Activated naive CD8-positive, alpha-beta T cell (primary cell): ENCODE data around the gene SLC34A3.
"Not testable (repeated sequence)": the region's sequence is repeated elsewhere in the genome, so short reads cannot be mapped to it uniquely, and the experiment has no call there.

Experiments used
- H3K27ac Mint-ChIP-seq: one replicate; pipeline ENCODE4 v1.8.0; 2021; ENCODE audit warnings: mixed read lengths
- H3K27me3 Mint-ChIP-seq: one replicate; pipeline ENCODE4 v1.8.0; 2021; ENCODE audit warnings: mixed read lengths
- H3K36me3 Mint-ChIP-seq: one replicate; pipeline ENCODE4 v1.8.0; 2021; ENCODE audit warnings: mixed read lengths
- H3K4me1 Mint-ChIP-seq: one replicate; pipeline ENCODE4 v1.8.0; 2021; ENCODE audit warnings: low read depth, mixed read lengths
- H3K4me3 Mint-ChIP-seq: one replicate; pipeline ENCODE4 v1.8.0; 2021; ENCODE audit warnings: mild to moderate bottlenecking, mixed read lengths
- H3K9me3 Mint-ChIP-seq: one replicate; pipeline ENCODE4 v1.8.0; 2021; ENCODE audit warnings: low read depth, mixed read lengths

The SLC34A3 gene

DNA sequence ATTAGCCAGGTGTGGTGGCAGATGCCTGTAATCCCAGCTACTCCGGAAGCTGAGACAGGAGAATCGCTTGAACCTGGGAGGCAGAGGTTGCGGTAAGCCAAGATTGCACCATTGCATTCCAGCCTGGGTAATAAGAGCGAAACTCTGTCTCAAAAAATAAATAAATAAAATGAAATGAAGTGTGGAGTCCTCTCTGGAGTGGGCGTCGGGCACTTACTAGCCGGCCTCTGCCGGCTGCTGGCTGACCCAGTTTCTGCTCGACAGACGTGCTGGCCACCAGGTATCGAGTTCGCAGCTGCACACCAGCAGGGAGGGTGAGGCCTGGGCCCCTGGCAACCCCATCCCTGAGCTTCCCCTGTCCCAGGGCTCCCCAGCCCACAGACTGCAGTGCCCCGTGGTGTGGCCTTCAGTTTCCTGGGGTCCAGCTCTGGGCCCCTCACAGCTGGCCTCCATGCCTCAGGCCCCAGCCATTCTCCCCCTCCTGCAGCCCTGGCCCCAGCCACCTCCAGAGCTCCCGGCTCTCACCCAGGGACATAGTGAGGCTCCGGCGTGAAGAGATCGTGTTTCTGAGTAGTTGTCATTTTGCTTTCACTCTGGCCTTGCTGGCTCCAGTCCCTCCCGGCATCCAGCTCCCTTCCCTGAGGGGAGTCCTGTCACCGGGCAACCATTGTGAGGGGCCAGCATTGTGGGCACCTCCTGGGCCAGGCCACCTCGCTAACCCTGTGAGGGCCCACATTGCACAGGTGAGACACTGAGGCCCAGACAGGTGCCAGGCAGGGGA is 16.6 kb downstream of the SLC34A3 start:
- Mint-ChIP-seq H3K4me1 (peaks cover 7% of the 10 kb centered on the region), H3K36me3 (peaks cover 4% of the 10 kb centered on the region)

DNA sequence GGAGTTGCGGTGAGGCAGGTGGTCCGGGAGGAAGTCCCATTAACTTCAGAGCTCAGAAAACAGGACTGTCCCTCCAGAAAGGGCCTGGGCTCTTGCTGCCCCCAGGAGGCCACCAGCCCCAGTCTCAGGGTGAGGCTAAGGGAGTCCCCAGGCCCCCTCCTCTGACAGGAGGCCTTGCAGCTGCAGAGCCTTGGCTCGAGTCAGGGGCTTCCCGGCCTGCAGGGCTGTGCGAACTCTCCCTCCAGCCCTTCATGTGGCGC is 17.1 kb downstream of the SLC34A3 start:
- Mint-ChIP-seq H3K27ac (no peak overlapping the region), H3K4me3 (no peak overlapping the region), H3K36me3 (peaks cover under 1% of the 10 kb centered on the region), H3K9me3 (no peaks in the 10 kb centered on the region), H3K27me3 (no peaks in the 10 kb centered on the region), H3K4me1 (peaks cover 1% of the 10 kb centered on the region)

More for the DNA sequence above, 16.6 kb downstream of the SLC34A3 start:
- no peaks in the 10 kb centered on the region for H3K27me3 Mint-ChIP-seq
- no peaks in the 10 kb centered on the region for H3K9me3 Mint-ChIP-seq
- H3K27ac Mint-ChIP-seq, result no peak overlapping the region
- no peak overlapping the region for H3K4me3 Mint-ChIP-seq

DNA sequence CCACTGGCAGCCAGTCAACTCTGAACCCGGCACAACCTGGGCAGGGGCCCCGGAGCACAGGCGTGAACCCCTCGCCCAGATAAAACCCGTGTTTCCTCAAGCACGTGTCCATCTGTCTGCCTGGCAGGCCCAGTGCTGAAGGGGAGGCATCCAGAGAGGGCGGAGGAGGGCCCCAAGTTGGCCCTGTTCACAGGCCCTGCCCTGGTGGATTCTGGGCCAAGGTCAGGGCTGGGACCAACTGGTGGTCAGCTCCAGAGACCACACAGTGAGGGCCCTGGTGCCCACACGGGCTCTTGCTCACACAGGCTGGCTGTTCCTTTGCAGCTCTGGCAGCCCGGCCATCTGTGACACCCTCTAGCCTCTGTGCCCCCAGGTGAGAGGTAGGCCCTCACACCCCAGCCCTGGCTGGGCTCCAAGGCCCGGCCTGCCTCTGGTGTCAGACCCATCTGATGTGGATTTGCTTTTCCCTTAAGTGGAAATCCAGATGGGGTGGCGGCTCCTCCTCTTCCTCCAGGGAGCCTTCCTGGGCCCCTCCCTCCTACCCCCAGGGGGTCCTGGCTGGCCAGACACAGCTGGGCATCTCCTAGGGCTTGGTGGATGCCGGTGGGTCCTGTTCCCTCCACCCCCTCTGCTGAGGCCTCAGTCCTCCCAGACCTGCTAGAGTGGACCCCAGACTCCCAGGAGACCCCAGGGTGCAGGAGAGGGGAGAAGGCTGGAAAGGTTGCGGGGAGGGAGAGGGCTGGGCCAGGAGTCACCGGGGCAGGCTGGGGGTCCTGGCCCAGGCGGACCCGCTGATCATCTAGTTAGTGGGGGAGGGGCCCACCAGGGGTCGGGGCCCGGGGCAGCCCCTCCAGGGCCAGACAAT is 19.9 kb downstream of the SLC34A3 start:
- Mint-ChIP-seq H3K4me3 (no peak overlapping the region), H3K27me3 (no peaks in the 10 kb centered on the region), H3K4me1 (peaks cover 7% of the 10 kb centered on the region), H3K36me3 (no peaks in the 10 kb centered on the region), H3K9me3 (no peaks in the 10 kb centered on the region), H3K27ac (no peak overlapping the region)

DNA sequence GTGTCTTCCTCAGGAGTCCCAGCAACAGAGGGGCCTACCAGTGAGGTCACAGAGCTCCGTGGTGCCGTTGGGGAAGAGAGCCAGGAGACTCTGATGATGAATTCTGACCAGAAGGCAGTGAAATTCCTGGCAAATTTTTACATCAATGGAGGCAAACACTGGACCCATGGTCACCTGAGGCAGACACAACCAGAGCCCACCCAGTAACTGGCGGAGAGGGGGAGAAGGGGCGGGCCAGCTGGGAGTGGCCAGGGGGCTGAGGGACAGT is 20.4 kb downstream of the SLC34A3 start, which contains the start of gene STPG3:
TSS of gene STPG3 (plus strand) at position 93 of the 268 bp plus-strand sequence. CDS start at position 94, 1 bp downstream.
- Mint-ChIP-seq H3K27me3 (no peaks in the 10 kb centered on the region), H3K4me3 (no peak within 1 kb of the TSS), H3K27ac (no peak within 1 kb of the TSS), H3K9me3 (no peaks in the 10 kb centered on the region), H3K4me1 (peaks cover 8% of the 10 kb centered on the region), H3K36me3 (no peaks in the 10 kb centered on the region)

DNA sequence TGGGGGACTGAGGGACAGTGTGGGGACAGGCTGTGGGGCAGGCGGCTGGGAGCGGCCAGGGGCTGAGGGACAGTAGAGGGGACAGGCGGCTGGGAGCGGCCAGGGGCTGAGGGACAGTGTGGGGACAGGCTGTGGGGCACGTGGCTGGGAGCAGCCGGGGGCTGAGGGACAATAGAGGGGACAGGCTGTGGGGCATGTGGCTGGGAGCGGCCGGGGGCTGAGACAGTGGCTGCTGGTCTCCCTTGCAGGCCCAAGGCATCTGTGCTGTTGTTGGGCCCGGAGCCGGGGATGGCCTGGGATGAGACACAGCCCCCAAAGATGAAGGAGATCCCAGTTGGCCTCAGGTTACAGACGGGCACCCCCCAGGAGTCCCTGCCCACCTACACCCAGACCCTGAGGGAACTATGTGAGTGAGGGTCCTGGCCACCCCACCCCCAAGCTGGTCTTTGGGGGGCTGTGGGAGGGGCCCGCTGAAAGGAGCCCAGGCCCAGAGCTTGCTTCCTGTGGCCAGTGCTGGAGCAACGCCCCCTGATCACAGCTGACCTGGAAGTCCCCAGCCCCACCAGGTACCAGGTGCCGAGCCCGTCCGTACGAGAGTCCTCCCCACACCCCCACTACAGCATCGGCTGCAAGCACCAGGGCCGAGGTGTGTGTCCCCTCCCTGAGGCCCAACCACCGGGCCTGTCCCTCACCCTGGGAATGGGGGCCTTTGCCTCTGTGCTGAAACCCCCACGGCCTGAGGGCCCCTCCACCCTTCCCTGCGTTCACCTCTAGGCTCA is 21.0 kb downstream of the SLC34A3 start:
- Mint-ChIP-seq H3K4me1 (peaks cover 12% of the 10 kb centered on the region), H3K36me3 (no peaks in the 10 kb centered on the region), H3K9me3 (no peaks in the 10 kb centered on the region), H3K4me3 (no peak overlapping the region), H3K27ac (no peak overlapping the region), H3K27me3 (no peaks in the 10 kb centered on the region)

DNA sequence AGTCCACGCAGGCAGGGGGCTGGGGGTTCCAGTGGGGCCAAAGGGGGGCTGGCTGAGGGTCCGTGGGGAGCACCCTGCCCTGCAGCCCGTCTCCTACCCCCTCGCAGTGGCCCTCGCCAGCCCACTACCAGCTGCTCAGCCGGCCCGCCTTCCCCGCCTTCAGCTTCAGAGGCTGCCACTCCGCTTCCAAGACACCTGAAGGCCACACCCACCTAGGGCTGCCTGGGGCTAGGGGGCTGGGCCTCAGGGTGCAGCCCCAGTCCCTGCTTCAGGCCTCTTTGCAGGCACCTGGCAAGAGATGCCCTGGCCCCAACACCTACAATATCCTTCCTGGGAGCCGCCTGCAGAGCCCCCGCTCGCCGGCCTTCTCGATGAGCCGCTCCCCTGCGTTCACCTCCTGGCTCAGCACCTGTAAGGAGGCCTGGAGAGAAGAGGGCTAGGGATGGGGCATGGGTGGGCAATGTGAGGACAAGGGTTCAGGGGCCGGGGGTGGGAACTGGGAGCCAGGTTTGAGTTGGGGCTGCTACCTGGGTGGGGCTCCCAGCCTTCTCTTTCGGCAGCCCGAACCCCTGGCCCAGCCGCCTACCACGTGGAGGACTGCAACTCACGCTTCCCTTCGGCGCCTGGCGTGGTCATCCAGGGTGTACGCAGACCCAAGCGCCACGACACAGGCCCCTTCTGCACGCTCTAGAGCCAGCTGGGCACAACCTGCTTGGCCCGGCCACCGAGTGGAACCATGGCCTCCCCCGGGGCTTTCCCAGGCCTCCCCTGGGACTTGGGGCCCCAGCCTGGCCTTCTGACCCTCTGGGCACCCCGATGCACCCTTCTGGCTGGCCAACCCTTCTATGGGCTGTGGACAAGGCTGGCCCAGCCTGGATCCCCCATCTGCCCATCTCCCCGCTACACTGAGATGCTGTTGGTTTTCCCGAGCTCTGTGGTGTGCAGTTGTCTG is 22.1 kb downstream of the SLC34A3 start:
- H3K27ac Mint-ChIP-seq, result no peak overlapping the region
- no peaks in the 10 kb centered on the region for H3K27me3 Mint-ChIP-seq
- no peaks in the 10 kb centered on the region for H3K36me3 Mint-ChIP-seq
- no peaks in the 10 kb centered on the region for H3K9me3 Mint-ChIP-seq
- H3K4me3 Mint-ChIP-seq, result no peak overlapping the region
- peaks cover 14% of the 10 kb centered on the region for H3K4me1 Mint-ChIP-seq

DNA sequence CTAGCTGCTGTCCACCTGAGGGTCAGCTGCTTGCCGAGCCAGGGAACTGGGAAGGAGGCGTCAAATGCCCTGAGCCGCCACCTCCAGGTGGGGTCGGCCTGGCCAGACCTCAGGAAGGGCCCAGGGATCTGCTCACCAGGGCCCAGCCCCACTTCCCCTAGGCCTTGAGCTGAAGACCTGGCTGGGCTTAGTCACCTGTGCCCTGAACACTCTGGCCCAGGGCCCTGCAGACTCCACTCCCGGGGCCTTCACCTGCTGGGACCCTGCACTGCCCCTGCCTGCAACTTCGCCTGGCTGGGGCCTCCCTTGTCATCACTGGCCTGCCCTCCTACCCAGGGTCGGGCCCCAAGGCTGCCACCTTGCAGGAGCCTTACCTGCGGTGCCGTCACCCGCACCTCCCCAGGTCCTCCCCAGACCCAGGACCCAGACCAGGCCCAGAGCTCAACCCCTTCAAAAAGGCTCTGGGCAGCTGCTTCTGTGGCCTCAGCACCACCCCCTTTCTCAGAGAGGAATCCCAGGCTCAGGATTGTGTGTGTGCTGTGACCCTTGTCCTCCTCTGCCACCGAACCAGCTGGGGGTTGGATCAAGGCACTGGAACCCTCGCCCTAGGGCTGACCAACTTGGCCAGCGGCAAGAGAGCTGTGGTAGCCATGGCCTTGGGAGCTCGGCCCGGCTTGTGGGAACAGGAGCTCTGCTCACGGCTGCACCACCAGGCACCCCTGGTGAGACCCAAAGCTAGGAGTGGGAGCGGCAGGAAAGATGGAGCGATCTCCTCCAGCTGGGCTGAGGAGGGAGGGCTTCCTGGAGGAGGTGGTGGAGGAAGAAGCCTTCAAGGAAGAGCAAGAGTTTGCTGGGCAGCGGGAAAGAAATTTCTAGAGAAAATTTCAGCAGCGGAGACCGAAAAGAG is 23.3 kb downstream of the SLC34A3 start:
- peak overlapping the region; percentile 78 for H3K27ac Mint-ChIP-seq
- H3K4me1 Mint-ChIP-seq, result peaks cover 14% of the 10 kb centered on the region
- H3K4me3 Mint-ChIP-seq, result peak overlapping the region; percentile 90
- H3K9me3 Mint-ChIP-seq, result no peaks in the 10 kb centered on the region
- H3K36me3 Mint-ChIP-seq, result no peaks in the 10 kb centered on the region
- H3K27me3 Mint-ChIP-seq, result no peaks in the 10 kb centered on the region

DNA sequence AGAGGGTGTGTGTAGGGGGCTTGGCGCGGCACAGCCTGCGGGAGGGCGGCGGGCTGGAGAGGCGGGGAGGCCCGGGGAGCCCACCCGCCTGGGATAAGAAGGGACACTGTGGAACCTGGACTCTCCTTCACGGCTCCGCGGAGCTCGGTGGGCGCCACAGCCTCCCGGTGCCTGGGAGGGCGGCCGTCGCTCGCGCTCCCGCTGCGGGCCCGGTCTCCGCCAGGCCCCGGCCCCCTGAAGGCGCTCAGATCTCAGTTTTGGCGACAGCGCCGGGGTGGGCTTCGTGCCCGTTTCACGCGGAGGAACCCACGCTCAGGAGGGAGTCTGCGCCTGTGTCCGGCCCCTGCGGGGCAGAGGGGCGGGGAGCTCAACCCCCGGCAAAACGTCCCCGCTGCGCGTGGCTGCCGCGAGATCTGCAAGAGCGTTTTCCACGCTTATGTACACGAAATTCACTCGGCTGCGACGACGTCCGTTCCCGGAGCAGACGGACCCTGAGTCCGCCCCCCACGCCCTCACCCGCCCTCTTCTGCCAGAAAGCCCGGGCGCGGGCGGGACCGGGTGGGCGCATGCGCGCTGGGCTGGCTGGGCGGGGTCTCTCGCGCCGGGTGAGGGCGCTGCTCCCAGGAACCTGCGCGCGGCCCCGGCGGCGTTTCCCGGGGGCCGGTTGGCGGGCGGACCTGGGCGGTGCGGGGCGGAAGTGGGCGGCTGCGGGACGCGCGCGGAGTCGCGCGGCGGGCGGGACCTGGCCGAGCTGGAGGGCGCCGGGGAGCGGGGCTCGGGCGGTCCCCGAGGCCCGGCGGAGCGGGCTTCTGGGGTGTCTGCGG is 24.1 kb downstream of the SLC34A3 start, which contains the start of gene NELFB:
TSS of gene NELFB (plus strand) at position 704 of the 824 bp plus-strand sequence.
- H3K27ac Mint-ChIP-seq, result peak within 1 kb of the TSS; percentile 78
- peak within 1 kb of the TSS; percentile 90 for H3K4me3 Mint-ChIP-seq
- H3K9me3 Mint-ChIP-seq, result no peaks in the 10 kb centered on the region
- H3K27me3 Mint-ChIP-seq, result no peaks in the 10 kb centered on the region
- H3K4me1 Mint-ChIP-seq, result peaks cover 14% of the 10 kb centered on the region
- no peaks in the 10 kb centered on the region for H3K36me3 Mint-ChIP-seq

DNA sequence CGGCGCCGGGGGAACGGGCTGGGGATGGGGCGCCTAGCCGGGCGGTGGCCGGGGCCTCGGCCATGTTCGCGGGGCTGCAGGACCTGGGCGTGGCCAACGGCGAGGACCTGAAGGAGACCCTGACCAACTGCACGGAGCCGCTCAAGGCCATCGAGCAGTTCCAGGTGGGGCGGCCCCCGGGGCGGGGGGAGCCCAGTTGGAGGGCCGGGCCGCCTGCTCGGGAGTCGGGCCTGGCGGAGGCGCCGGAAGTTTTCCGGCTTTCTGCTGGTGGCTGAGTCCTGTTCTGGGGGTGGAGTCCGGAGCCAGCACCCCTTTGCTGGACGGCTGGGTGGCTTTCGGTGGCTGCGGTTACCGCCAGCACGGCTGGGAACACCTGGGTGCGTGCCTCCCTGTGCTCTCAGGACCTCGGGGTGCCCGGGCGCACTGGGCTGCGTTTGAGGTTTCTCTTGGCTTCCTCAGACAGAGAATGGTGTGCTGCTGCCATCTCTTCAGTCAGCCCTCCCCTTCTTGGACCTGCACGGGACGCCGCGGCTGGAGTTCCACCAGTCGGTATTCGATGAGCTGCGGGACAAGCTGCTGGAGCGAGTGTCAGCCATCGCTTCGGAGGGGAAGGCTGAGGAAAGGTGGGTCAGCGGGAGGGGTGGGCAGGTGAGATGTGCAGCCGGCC is 24.9 kb downstream of the SLC34A3 start:
- peaks cover 14% of the 10 kb centered on the region for H3K4me1 Mint-ChIP-seq
- H3K27ac Mint-ChIP-seq, result no peak overlapping the region
- no peaks in the 10 kb centered on the region for H3K27me3 Mint-ChIP-seq
- H3K36me3 Mint-ChIP-seq, result no peaks in the 10 kb centered on the region
- no peaks in the 10 kb centered on the region for H3K9me3 Mint-ChIP-seq
- H3K4me3 Mint-ChIP-seq, result peak overlapping the region; percentile 87

DNA sequence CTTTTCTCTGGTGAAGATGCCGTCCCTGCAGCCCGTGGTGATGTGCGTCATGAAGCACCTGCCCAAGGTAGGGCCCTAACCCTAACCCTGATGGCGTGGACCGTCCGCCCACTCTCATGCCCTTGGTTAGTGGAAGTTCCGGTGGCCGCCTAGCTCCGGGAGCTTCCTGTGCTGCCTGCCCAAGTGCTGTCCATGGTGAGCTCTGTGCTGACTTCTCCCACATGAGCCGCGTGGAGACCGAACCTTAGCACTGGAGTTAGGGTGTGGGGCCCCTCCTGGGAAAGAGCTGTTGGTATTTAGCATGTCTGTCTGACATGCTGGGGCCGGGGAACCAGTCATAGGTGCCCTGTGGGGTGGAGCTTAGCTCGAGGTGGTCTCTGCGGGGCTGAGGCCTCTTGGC is 25.7 kb downstream of the SLC34A3 start:
- Mint-ChIP-seq H3K27me3 (no peaks in the 10 kb centered on the region), H3K4me3 (peak overlapping the region; percentile 87), H3K36me3 (no peaks in the 10 kb centered on the region), H3K9me3 (no peaks in the 10 kb centered on the region), H3K4me1 (peaks cover 14% of the 10 kb centered on the region), H3K27ac (no peak overlapping the region)

DNA sequence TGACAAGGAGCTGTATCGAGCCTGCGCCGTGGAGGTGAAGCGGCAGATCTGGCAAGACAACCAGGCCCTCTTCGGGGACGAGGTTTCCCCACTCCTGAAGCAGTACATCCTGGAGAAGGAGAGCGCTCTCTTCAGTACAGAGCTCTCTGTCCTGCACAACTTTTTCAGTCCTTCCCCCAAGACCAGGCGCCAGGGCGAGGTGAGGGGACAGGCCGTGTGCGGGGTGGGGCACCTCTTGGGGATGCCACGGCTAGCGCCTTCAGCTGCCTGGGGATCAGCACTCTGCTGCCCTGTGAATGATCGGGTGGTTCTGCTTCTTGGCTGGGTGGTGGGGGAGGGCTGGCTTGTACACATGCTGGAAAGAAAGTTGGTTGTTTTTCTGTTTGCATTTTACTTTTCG is 26.2 kb downstream of the SLC34A3 start:
- H3K9me3 Mint-ChIP-seq, result no peaks in the 10 kb centered on the region
- peaks cover 4% of the 10 kb centered on the region for H3K36me3 Mint-ChIP-seq
- no peaks in the 10 kb centered on the region for H3K27me3 Mint-ChIP-seq
- peaks cover 16% of the 10 kb centered on the region for H3K4me1 Mint-ChIP-seq
- no peak overlapping the region for H3K27ac Mint-ChIP-seq
- peak overlapping the region; percentile 87 for H3K4me3 Mint-ChIP-seq

DNA sequence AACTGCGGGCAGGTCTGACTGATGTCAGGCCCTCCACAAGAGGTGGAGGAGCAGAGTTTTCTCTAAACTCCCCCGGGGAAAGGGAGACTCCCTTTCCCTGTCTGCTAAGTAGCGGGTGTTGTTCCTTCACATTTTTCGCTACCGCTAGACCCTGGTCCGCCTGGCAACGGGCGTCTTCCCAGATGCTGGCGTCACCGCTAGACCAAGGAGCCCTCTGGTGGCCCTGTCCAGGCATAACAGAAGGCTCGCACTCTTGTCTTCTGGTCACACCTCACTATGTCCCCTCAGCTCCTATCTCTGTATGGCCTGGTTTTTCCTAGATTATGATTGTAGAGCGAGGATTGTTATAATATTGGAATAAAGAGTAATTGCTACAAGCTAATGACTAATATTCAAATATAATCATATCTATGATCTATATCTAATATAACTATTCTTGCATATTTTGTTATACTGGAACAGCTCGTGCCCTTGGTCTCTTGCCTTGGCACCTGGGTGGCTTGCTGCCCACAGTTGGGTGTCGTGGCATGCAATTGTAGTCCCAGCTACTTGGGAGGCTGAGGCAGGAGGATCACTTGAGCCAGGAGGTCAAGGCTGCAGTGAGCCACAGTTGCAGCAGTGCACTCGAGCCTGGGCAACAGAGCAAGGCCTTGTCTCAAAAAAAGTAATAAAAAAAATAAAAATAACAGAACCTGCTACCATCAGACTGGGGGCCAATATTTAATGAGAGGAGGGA is 31.6 kb downstream of the SLC34A3 start:
- H3K27ac Mint-ChIP-seq, H3K4me1 Mint-ChIP-seq, H3K27me3 Mint-ChIP-seq, H3K9me3 Mint-ChIP-seq, H3K36me3 Mint-ChIP-seq, H3K4me3 Mint-ChIP-seq: not testable (repeated sequence)
